HCT116 (cell line): ENCODE measurements around the gene STK24. TPM values are rescaled to one million over a fixed set of nuclear protein-coding genes. Genes with fewer than 3 reads are reported as not detected.

Experiments used
- ATAC-seq: fragments of 200-7000 bp; cut with Tn5 transposase; 2 replicates; pipeline ENCODE4 v1.9.1; 2020; ENCODE audit warnings: mild to moderate bottlenecking, moderate library complexity
- BruUV-seq: library from RNA; stranded (reverse); fragments of 400-500 nt; replicated peaks from 2 replicates; lab custom pipeline; 2021; lab: Mats Ljungman, UMichigan
- CTCF ChIA-PET: fragments of 300-600 bp; sonication (Branson Sonifier 250); formaldehyde crosslinking; loops from one replicate; lab custom pipeline; 2021; ENCODE audit warnings: antibody characterized with exemption; lab: Charles Lee
- POLR2A ChIA-PET: fragments of 300-600, 350-600 bp; sonication (Branson Sonifier 250); formaldehyde crosslinking; loops from one replicate; lab custom pipeline; 2021; ENCODE audit warnings: antibody characterized with exemption; lab: Charles Lee
- RAD21 ChIA-PET, 2 experiments: fragments of 300-600 bp; sonication (Branson Sonifier 250); formaldehyde crosslinking; loops; one replicate each; lab custom pipeline; 2023; ENCODE audit warnings: low total read pairs in 2 of 2; ENCODE audit not compliant: uncharacterized antibody in 2 of 2, unreplicated experiment in 2 of 2, low non-redundant PET in 1 of 2; lab: Charles Lee
- DNase-seq: peaks from one replicate; pipeline ENCODE4 v3.0.0-alpha.2; 2010; ENCODE audit warnings: low read depth, low spot score
- H2AFZ ChIP-seq: fragments of 200-600 bp; shearing (Covaris generic), sonication (generic); 2 replicates; pipeline ENCODE4 v1.6.1; 2017; ENCODE audit warnings: low read depth, mixed run types, mixed read lengths, antibody characterized with exemption, low read length; ENCODE audit not compliant: poor library complexity, severe bottlenecking
- H3K27ac ChIP-seq: 2 replicates; pipeline ENCODE4 v1.5.1; 2012; ENCODE audit warnings: low read depth, low read length
- H3K27me3 ChIP-seq: fragments of 200-600 bp; sonication (generic); 2 replicates; pipeline ENCODE4 v1.6.1; 2016; ENCODE audit warnings: mixed run types, low read length, mixed read lengths; ENCODE audit not compliant: insufficient read depth
- H3K36me3 ChIP-seq, 2 experiments: fragments of 200-500 bp in 1 of 2; fragments of 200-600 bp in 1 of 2; sonication (Bioruptor generic) in 1 of 2; sonication (generic) in 1 of 2; 2 replicates each; pipeline versions ENCODE4 v1.5.1 to v1.6.1; 2014 to 2016; ENCODE audit warnings: low read length in 2 of 2, inconsistent platforms in 1 of 2, mixed read lengths in 1 of 2, mixed run types in 1 of 2; ENCODE audit not compliant: insufficient read depth in 2 of 2, control insufficient read depth in 1 of 2
- H3K4me1 ChIP-seq, 2 experiments: fragments of 200-600 bp in 1 of 2; sonication (generic) in 1 of 2; 2 replicates each; pipeline versions ENCODE4 v1.5.1 to v1.6.1; 2012 to 2017; ENCODE audit warnings: low read length in 2 of 2, inconsistent platforms in 1 of 2, mild to moderate bottlenecking in 1 of 2, mixed read lengths in 1 of 2, mixed run types in 1 of 2, moderate library complexity in 1 of 2; ENCODE audit not compliant: insufficient read depth in 2 of 2, control insufficient read depth in 1 of 2
- H3K4me2 ChIP-seq: fragments of 200-600 bp; sonication (generic); 2 replicates; pipeline ENCODE4 v1.6.1; 2017; ENCODE audit warnings: mixed run types, low read length, mixed read lengths
- H3K4me3 ChIP-seq, 2 experiments: fragments of 200-600 bp in 1 of 2; sonication (generic) in 1 of 2; replicated peaks in 1 of 2; 2 replicates each; pipeline ENCODE4 v1.5.1; 2011 to 2016; ENCODE audit warnings: low read length in 2 of 2, control low read depth in 1 of 2, low read depth in 1 of 2, mild to moderate bottlenecking in 1 of 2, mixed read lengths in 1 of 2, mixed run types in 1 of 2
- H3K79me2 ChIP-seq: fragments of 200-600 bp; sonication (generic); 2 replicates; pipeline ENCODE4 v1.6.1; 2017; ENCODE audit warnings: mild to moderate bottlenecking, mixed run types, low read length, moderate library complexity, mixed read lengths; ENCODE audit not compliant: insufficient read depth
- H3K9ac ChIP-seq: fragments of 200-600 bp; sonication (generic); 2 replicates; pipeline ENCODE4 v1.6.1; 2016; ENCODE audit warnings: low read length, mixed read lengths
- H3K9me2 ChIP-seq: fragments of 200-600 bp; sonication (generic), shearing (Covaris generic); 2 replicates; pipeline ENCODE4 v1.6.1; 2017; ENCODE audit warnings: mixed run types, mild to moderate bottlenecking, moderate library complexity; ENCODE audit not compliant: insufficient read depth
- H3K9me3 ChIP-seq, 2 experiments: fragments of 200-500 bp in 1 of 2; fragments of 200-600 bp in 1 of 2; sonication (Bioruptor generic) in 1 of 2; sonication (generic) in 1 of 2; 2 replicates each; pipeline ENCODE4 v1.6.1; 2014 to 2017; ENCODE audit warnings: low read length in 2 of 2, mixed read lengths in 2 of 2, inconsistent platforms in 1 of 2, low read depth in 1 of 2, mild to moderate bottlenecking in 1 of 2, mixed run types in 1 of 2, moderate library complexity in 1 of 2; ENCODE audit not compliant: control insufficient read depth in 1 of 2, insufficient read depth in 1 of 2
- H4K20me1 ChIP-seq: fragments of 200-600 bp; sonication (generic), shearing (Covaris generic); 2 replicates; pipeline ENCODE4 v1.6.1; 2017; ENCODE audit warnings: mixed run types, mild to moderate bottlenecking, moderate library complexity; ENCODE audit not compliant: insufficient read depth
- ATF3 ChIP-seq: IDR thresholded peaks from 2 replicates; pipeline ENCODE4 v1.6.1; 2012
- CBX3 ChIP-seq: IDR thresholded peaks from 2 replicates; pipeline ENCODE4 v1.6.1; 2012; ENCODE audit warnings: low read depth
- CEBPB ChIP-seq: IDR thresholded peaks from 2 replicates; pipeline ENCODE4 v1.6.1; 2012; ENCODE audit warnings: low read depth
- EZH2 ChIP-seq: fragments of 200-600 bp; sonication (generic); IDR thresholded peaks from 2 replicates; pipeline ENCODE4 v1.6.1; 2017; ENCODE audit warnings: antibody characterized with exemption, mixed run types
- EZH2phosphoT487 ChIP-seq: fragments of 200-600 bp; IDR thresholded peaks from 2 replicates; pipeline ENCODE4 v1.6.1; 2018; ENCODE audit warnings: antibody characterized with exemption, borderline replicate concordance
- FOSL1 ChIP-seq: IDR thresholded peaks from 2 replicates; pipeline ENCODE4 v1.6.1; 2012; ENCODE audit warnings: low read depth
- MAX ChIP-seq: IDR thresholded peaks from 2 replicates; pipeline ENCODE4 v1.6.1; 2012
- POLR2A ChIP-seq: IDR thresholded peaks from 2 replicates; pipeline ENCODE4 v1.7.0; 2011; ENCODE audit warnings: borderline replicate concordance; ENCODE audit not compliant: insufficient read depth, insufficient read length; ENCODE audit errors: extremely low read depth
- RAD21 ChIP-seq: IDR thresholded peaks from 2 replicates; pipeline ENCODE4 v1.6.1; 2012; ENCODE audit warnings: low read depth, mild to moderate bottlenecking
- REST ChIP-seq: IDR thresholded peaks from 2 replicates; pipeline ENCODE4 v1.6.1; 2012; ENCODE audit warnings: low read depth
- SP1 ChIP-seq: IDR thresholded peaks from 2 replicates; pipeline ENCODE4 v1.6.1; 2012; ENCODE audit warnings: low read depth
- TCF7L2 ChIP-seq: IDR thresholded peaks from 2 replicates; pipeline ENCODE4 v1.7.0; 2011; ENCODE audit warnings: borderline replicate concordance, inconsistent platforms; ENCODE audit not compliant: insufficient read depth, insufficient read length; ENCODE audit errors: extremely low read depth
- ZBTB33 ChIP-seq: IDR thresholded peaks from 2 replicates; pipeline ENCODE4 v1.6.1; 2011; ENCODE audit warnings: mild to moderate bottlenecking, low read length, moderate library complexity; ENCODE audit not compliant: insufficient replicate concordance; ENCODE audit errors: extremely low read depth
- ZFX ChIP-seq: fragments of 450-650 bp; IDR thresholded peaks from 2 replicates; pipeline ENCODE4 v1.6.1; 2017
- ZNF274 ChIP-seq: fragments of 200-500 bp; sonication (Bioruptor generic); IDR thresholded peaks from 2 replicates; pipeline ENCODE4 v1.6.1; 2014; ENCODE audit warnings: mild to moderate bottlenecking, low read depth, low read length, inconsistent platforms
- intact Hi-C: fragments of 100-400 bp; cut with micrococcal nuclease; formaldehyde crosslinking; loops from 2 replicates; pipeline ENCODE4 v1.10.0; 2022
- total RNA-seq: library from RNA; stranded (reverse); gene quantifications from one replicate; pipeline ENCODE4 v1.2.1, GENCODE V29; 2021; ENCODE audit not compliant: unreplicated experiment

STK24 gene
- total RNA-seq, 1 experiment from 2014 or later = 137 TPM

- TF ChIP-seq MAX = no peak
- TF ChIP-seq FOSL1 = no peak
- TF ChIP-seq EZH2phosphoT487 = no peak
- TF ChIP-seq, all 23 proteins: peak for 0
These were observed 47.7 kb downstream of the STK24 start (continued) for GRCh38 chr13:98529171-98529570.

GRCh38 chr13:98528663-98529064 lies 48.2 kb downstream of the STK24 start:
- no peaks in the 10 kb centered on the region for H3K36me3 ChIP-seq
- H3K4me1 ChIP-seq = peaks cover 0 to 15% of the 10 kb centered on the region in 2 experiments; a peak in 1 of 4 replicates
- peaks cover 7% of the 10 kb centered on the region; the same call in 1 of the 2 replicates for H4K20me1 ChIP-seq
- TF ChIP-seq RAD21 (no peak), MAX (no peak), REST (no peak), EZH2phosphoT487 (no peak), CEBPB (no peak), CBX3 (no peak), FOSL1 (no peak), ZBTB33 (no peak), SP1 (no peak), ATF3 (no peak), ZFX (no peak), ZNF274 (no peak), TCF7L2 (no peak), POLR2A (no peak), EZH2 (no peak)
- ChIA-PET CTCF (interaction anchor here (0.6 kb wide), 1 partner anchor 142 kb away, joined by 3 read pairs; no protein-coding TSS in a partner anchor), RAD21 (no interaction called here), POLR2A (no interaction called here)
- H2AFZ ChIP-seq = no peak overlapping the region
- no peak for DNase-seq
- H3K27me3 ChIP-seq = no peaks in the 10 kb centered on the region
- no peak overlapping the region for H3K9ac ChIP-seq
- no peak overlapping the region for H3K4me2 ChIP-seq
- intact Hi-C loops = no loop called here
- H3K4me3 ChIP-seq = no peak overlapping the region
- BruUV-seq = no TSS peak
- no peak overlapping the region for H3K27ac ChIP-seq
- H3K9me2 ChIP-seq = no peaks in the 10 kb centered on the region
- no peaks in the 10 kb centered on the region for H3K9me3 ChIP-seq
- H3K79me2 ChIP-seq = peaks cover 100% of the 10 kb centered on the region
- ATAC-seq = no peak
